Superior temporal gyrus (tissue), 1 donor: ENCODE results near the gene NAALADL1.
"Not testable (repeated sequence)": the region's sequence is repeated elsewhere in the genome, so short reads cannot be mapped to it uniquely, and the experiment has no call there.

ENCODE experiments used
- DNase-seq: peaks from one replicate; pipeline ENCODE4 v3.0.0-alpha.2; 2016; ENCODE audit errors: extremely low spot score

NAALADL1 gene

DNA sequence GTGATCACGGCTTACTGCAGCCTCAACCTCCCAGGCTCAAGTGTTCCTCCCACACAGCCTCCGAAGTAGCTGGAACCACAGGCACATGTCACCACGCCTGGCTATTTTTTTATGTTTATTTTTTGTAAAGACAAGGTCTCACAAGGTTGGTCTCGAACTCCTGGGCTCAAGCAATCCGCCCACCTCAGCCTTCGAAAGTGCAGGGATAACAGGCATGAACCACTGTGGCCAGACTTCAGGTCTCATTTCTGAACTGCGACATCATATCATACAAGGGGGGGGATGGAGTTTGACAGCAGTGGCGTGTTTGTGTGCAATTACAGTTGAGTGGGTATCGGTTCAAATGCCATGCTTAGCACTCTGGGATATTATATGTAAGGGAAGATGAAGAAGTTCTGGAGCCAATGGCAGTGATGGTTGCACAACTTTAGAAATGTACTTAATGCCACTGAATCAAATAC is 6.9 kb downstream of the NAALADL1 start:
- no peak for DNase-seq

DNA sequence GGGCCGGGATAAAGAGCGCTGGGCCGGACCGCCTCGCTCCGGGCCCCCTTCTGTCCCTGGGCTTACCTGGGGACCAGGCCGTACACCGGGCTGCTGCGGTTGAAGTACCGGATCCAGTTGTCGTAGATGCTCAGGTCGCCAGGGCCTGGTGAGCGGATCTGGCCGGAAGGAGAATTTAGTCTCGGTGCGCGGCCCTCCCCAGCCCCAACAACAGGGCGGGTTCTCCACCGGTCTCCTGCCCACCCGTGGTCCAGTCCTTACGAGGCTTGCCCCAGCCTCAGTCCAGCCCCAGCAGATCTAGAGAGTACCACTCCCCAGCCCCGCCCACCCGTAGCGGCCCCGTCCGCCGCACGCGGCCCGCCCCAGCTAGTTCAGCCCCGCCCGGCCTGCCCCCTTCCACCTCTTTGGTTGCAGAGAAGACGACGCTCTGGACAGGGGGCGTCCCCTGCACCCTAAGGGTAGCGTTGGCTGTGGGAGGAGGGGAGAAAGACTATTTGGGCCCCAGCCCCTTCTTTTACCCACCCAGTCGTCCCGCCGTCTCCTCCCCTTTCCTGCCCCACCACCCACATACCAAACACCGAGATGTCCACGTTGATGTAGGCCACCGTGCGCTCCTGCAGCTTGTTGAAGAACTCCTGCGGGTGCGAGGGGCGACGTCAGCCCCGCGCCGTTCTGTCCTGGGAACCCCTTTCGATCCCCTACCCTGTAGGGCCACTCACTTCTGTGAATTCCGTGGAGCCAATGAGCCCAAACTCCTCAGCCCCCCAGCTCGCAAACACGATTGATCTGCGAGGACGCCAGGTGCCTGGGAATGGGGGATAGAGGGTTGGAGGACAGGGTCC is 10.6 kb downstream of the NAALADL1 start:
- DNase-seq: no peak

DNA sequence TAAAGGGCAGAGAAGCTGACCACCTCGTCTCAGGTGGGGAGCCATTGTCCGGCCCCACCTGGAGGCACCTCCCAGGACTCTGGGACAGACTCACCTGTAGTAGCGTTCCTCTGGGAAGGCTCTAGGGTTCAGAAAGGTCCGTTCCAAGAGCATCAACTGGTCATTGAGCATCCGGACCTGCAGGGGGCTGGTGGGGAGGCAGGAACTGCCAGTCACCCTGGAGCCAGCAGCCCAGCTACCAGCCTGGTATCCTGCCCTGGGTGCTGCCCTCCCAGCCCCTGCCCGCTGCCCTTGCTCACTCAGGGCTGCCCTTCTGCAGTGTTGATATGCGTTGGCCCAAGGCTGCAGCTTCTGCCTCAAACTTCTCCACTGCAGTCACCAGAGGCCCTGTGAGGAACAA is 12.6 kb downstream of the NAALADL1 start:
- no peak for DNase-seq

DNA sequence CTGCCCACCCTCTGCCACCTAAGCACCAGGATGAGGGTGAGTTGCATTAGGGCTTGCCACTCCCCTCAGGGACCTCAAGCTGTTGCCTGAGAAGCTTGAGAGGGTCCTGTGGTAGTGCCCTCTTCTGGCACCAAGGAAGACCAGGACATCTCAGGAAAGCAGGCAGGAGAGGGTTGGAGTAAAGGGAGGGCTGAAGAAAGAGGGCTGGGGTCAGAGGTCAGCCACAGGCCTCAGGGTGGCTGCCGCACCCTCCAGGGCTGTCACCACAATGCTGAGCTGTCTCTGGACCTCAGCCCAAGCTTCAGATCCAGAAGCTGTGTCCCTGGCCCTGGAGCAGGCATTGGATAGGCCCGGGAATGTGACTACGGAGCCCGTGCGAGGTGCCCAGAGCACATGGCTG is 13.3 kb downstream of the NAALADL1 start:
- DNase-seq: no peak

DNA sequence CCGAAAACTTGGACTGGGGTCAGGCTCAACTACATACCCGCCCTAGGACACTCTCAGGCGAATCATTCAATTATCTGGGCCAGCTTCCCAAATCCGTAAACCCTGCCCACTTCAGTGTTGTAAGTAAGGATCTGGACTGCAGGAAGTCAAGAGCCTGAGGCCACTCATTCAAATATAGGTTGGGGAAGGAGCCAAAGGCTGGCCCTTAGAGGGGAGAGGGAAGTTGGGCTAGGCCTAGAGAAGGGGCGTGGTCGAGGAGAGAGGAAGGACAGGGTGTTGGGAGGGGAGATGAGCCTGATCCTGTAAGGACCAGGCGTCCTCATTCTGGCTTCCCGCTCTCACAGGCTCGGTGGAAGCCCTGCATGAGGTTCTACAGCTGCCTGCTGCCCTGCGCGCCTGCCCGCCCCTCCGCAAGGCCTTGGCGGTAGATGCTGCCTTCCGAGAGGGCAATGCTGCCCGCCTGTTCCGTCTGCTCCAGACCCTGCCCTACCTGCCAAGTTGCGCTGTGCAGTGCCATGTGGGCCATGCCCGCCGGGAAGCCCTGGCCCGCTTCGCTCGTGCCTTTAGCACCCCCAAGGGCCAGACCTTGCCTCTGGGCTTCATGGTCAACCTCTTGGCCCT is 14.4 kb downstream of the NAALADL1 start:
- DNase-seq: no peak

DNA sequence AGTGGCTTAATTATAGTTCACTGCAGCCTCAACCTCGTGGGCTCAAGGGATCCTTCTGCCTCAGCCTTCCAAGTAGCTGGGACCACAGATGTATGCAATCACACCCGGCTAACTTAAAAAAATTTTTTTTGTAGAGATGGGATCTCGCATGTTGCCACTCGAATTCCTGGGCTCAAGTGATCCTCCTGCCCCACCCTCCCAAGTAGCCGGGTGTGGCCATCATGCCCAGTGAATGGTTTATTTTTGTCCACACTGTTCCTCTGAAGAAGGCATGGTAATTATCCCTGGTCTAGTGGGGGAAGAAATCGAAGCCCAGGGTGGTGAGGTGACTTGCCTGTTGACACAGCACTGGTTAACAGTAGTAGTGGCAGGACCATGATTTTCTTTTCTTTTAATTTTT is 15.5 kb downstream of the NAALADL1 start:
- DNase-seq: no peak

DNA sequence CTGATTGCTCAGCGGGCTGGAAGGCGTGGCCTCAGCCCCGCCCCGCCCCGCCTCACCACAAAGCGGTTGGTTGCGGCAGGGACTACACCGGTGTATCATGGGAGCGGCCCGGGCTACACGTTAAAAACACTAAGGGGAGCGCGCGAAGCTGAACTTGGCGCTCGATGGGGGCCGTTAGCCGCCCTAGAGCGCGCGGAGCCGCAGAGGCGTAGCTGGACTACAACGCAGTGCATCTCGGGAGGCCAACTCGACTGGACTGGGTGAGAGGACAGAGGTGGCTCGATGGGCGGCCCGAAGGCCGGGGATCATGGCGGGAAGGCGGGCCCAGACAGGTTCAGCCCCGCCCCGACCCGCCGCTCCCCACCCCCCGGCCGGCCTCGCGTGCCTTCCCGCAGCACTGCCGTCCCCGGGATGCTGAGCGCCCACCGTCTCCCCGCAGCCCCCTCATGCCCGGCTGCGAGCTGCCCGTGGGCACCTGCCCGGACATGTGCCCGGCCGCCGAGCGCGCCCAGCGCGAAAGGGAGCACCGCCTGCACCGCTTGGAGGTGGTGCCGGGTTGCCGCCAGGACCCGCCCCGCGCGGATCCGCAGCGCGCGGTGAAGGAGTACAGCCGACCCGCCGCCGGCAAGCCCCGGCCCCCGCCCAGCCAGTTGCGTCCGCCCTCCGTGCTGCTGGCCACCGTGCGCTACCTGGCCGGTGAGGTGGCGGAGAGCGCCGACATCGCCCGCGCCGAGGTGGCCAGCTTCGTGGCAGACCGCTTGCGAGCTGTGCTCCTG is 17.3 kb downstream of the NAALADL1 start, which contains the start of gene SAC3D1:
Gene SAC3D1, plus strand, starts transcription at position 364 of the 776 bp plus-strand sequence. Its CDS starts 83 bp downstream, at position 447.
- peak; percentile 92 for DNase-seq

DNA sequence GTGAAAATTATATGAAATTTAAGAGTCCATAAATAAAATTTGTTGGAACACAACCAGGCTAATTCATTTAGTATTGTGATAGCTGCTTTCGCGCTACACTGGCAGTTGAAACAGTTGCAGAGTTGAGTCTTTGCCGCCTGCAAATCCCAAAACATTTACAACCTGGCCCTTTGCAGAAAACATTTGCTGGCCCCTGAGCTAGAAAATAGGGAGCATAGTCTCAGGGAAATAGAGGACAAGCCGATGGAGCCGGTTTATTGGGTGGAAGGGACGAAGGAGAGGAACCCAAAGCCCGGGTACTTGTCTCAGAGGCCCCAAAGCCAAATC is 17.9 kb downstream of the NAALADL1 start:
- DNase-seq: no peak

DNA sequence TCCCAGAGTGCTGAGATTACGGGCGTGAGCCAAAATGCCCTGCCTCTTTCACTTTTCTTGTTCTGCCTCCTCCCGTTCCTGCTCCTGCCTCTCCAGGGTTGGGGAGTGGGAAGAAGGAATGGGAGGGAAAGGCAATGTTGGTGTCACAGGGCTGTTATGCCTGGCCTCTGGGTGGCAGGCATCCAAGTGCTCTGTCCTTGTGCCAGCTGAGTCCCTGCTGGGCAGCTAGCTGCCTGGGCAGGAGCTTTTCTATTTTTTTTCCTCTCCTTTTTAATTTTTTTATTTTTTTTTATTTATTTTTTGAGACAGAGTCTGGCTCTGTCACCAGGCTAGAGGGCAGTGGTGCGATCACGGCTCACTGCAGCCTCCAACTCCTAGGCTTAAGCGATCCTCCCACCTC is 21.4 kb downstream of the NAALADL1 start:
- peak; percentile 76 for DNase-seq

DNA sequence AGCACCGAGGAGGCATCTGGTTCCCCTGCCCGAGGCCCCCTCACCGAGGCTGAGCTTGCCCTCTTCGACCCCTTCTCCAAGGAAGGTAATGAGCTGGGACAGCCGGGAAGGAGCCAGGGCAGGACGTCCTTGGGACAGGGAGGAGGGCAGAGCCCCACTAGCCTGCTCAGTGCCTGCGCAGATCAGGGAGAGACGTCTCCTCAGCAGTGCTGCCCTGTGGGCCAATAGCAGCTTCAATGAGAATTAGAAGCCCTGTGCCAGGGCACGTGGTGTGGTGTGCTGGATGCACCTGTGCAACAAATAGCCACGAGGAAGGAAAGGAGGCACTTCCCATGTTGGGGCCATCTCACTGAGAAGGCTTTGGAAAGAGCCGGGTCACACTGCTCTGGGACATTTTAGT is 22.8 kb downstream of the NAALADL1 start:
- DNase-seq: no peak

DNA sequence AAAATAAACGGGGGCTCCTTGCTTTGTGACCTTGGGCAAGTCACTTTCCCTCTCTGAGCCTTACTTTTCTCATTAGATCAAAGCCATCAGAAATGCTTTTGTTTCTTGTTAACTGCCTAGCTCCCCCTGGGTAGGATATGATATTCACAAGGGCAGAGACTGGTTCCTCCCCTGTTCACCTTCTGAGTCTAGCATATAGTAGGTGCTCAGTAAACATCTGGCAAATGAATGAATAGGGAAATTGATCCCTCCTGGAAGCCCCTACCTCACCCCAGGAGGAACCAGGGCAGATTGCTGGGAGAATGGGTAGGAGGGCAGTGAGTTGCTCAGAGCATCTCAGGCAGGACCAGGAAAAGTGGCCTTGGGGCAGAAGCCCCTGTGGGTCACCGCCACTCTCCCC is 23.9 kb downstream of the NAALADL1 start:
- no peak for DNase-seq

DNA sequence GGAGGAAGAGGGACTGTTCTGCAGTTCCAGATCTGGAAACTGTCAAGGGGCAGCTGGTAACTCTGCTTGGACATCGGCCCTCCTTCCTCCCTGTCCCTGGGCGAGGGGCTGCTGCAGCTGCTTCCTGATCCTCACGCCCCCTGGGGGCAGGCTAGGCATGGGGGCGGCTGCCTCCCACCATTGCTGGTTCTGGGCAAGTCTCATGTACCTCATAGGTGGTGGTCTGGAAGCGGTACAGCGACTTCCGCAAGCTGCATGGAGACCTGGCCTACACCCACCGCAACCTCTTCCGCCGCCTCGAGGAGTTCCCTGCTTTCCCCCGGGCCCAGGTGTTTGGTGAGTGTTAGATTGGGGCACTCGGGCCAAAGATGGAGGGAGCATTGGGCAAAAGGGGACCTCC is 26.1 kb downstream of the NAALADL1 start:
- no peak for DNase-seq

DNA sequence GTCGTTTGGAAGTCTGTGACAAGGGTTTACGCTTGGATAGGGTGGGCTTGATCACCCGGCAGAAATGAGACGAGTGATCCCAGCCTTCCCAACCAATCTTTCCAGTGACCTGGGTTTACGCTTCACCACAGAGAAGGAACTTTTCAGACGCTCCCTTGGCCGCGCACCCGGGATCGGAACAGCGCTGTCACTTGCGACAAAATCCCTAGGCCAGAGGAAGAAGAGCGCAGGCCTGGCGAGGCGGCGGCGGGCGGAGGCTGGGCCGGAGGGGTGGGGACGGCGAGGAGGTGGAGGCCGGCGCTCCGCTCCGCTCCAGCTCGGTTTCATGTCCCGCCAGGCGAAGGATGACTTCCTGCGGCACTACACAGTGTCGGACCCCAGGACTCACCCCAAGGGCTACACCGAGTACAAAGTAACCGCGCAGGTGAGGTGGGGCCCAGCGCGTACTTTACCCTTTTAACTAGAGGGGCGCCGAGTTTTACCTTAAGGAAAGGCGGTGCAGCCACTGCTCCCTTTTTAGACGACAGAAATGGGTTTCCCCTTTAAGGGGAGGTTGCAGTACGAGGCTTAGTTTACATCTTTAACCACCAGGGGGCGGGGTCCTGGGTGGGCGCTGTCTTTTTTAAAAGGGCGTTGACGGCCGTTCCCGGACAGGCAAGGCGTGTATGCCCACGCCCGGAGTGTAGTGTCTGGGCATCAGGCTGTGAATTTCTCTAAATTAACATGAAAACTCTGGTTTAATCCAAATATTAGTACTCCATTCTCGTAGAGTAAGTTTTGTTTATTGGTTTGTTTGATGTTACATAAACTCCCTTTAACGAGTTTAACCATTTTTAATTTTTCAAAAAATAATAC is 30.9 kb downstream of the NAALADL1 start, which contains the start of gene SNX15:
Gene SNX15, plus strand, starts transcription at position 227 of the 855 bp plus-strand sequence. Its CDS starts 99 bp downstream, at position 326.
- DNase-seq: peak; percentile 98

DNA sequence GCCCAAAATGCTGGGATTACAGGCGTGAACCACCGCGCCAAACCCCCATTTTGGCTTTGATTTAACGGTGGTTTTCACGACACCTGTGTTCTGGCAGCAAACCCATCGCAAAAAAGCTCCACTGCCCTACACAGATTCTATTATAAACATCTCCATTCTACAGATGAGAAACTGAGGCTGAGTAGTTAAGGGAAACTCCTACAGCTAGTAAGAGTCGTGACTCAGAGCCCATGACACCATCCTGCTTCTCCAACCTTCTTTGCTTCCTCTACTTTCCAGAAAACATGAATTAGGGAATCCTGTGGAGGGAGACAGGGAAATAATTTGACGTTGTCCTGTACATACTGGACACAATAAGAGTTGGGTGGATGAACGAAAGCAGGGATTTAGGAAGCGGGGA is 31.5 kb downstream of the NAALADL1 start:
- no peak for DNase-seq

DNA sequence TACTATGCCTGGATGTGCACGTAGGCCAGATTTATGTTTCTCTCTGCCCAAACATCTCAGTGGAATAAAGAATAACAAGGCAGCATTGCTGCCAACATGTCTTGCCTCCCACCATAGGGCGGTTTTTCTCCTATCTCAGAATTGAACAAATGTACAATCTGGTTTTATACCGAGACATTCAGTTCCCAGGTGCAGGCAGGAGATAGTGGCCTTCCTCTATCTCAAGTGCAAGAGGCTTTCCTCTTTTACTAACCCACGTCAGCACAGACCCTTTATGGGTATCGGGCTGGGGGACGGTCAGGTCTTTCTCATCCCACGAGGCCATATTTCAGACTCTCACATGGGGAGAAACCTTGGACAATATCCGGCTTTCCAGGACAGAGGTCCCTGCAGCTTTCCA is 34.9 kb downstream of the NAALADL1 start:
- DNase-seq: not testable (repeated sequence)

DNA sequence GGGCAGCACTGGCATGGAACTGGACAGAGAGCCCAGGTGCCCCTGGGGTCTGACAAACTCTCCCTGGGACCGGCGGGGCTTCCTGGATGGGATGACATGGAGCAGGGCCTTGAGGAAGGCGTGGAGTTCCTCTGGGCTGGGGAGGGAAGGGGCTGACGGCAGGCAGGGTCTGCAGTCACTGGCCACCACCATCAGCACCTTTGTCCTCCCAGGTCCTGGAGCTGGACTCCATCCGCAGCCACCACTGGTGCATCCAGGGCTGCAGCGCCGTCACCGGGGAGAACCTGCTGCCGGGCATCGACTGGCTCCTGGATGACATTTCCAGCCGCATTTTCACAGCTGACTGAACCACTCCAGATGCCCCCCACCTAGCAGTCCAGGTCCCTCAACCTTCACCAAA is 36.8 kb downstream of the NAALADL1 start:
- no peak for DNase-seq

DNA sequence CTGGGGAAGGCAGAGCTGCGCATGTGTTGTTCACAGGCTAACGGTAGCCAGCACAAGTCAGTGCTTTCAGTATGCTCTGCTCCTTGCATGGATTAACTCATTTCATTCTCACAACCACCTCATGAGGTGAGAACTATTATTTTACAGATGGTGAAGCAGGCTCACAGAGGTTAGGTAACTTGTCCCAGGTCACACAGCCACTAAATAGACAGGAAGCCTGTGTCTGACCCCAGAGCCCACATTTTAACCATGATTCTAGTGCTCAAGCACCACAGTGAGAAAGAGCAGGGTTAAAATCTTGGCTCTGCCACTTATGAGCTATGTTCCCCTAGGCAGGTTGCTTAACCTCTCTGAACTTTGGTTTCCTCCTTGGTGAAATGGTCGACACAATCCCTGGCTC is 37.4 kb downstream of the NAALADL1 start:
- DNase-seq: no peak

DNA sequence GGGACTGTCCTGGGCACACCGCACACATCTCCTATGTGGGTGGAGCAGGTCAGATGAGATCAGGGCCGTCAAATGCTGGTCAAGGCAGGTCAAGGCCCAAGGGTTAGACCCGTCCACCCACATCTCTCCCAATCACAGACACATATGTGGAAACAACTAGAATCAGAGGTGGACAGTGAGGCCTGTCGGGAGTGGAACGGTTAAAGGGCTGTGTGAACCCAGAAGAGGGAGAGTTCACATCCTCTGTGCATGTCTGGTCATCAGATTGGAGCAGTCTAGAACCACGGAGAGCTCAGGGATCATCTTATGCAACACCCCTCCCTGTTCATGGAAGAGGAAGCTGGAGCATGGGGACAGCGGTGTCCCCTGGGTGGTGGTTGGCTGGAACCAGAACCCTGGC is 38.5 kb downstream of the NAALADL1 start:
- no peak for DNase-seq

DNA sequence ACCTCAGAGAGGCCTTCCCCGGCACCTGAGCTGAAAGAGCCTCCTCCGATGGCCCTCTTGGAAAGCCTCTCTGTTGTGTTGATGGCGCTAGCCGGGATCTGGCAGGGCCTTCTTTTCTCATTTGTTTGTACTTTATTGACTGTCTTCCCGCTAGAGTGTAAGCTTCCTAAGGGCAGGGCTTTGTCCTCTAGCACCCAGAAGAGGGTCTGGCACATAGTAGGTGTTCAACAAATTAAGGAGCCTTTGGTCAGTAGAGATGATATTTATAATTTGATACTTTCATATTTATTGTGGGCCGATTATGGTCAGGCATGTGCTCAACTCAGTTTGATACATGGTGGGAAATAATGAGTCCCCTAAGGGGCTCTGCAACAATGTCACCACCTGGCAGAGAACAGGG is 40.4 kb downstream of the NAALADL1 start:
- DNase-seq: no peak

DNA sequence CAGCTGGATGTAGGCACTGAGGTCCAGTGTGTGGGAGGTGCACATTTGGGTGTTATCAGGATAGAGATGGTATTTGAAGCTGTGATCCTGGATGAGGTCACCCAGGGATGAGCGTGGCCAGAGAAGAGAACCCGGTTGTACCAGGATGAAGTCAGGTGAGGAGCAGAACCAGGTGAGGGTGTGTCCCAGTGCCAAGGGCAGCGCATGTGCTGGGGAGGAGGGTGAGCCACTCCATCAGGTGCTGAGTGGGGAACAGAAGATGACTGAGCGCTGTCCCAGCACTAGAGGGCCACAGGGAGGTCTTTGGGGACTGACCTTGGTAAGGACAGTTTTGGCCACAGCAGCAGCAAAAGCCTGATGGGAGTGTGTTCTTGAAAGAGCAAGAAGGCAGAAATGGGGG is 41.6 kb downstream of the NAALADL1 start:
- no peak for DNase-seq

DNA sequence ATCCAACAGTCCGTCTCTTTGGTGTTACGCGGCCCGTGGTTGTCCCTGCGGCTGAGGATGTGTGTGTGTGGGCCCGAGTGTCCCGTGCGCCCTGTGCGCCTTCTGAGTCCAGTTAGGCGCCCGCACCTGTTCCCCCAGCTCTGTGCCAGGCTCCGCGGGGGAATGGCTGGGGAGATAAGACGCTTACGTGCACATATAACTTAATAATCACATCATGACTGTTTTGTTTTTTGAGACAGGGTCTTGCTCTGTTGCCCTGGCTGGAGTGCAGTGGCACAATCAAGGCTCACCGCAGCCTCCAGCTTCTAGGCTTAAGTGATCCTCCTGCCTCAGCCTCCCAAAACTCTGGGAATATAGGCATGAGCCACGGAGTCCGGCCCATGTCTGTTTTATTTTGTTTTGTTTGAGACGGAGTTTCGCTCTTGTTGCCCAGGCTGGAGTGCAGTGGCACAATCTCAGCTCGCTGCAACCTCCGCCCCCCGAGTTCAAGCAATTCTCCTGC is 43.6 kb downstream of the NAALADL1 start:
- no peak for DNase-seq
